ENCODE measurements around the gene CHP1. TPM values are rescaled to one million over a fixed set of nuclear protein-coding genes. Genes with fewer than 3 reads are reported as not detected.
"Not testable (repeated sequence)": the region's sequence is repeated elsewhere in the genome, so short reads cannot be mapped to it uniquely, and the experiment has no call there.

CHP1 gene
- total RNA-seq, 1 donor from 2014 or later: 294 TPM

DNA sequence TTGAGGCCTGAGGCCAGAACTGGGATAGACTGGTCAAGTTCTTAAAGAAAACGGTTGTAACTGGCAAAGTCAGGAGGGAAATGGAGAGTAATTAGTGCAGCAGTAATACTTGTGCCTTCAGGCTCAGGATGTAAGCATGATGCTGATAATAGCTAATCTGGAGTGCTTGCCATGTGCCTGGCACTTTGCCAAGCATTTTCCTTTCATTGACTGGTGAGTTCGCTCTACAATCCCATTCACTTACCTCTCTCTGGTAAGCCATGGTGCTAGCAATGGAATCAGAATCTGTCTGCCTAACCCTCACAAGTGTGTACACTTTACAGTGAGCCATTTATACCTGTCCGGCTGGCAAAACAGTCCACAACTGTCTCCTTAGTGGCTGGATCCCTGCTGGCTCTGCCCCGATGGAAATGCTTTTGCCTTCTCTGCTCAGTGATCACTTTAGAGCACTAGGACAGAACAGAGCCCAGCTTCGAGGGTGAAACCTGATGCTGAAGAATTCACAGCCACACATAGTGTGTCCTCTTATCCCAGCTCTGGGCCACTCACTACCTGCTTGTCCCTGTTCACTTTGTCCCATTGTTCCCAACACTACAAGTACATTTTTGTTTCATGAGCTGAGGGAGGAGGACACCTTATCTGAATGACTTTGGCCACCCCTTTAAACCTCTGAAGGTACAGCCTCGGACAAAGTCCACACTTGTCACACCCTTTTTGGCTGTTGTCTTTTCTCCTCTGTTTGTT lies 10.3 kb downstream of the CHP1 start:
- H3K4me3 ChIP-seq: no peak overlapping the region
- intact Hi-C loops (cut with DNase I): no loop called here
- no peak overlapping the region for H3K27ac ChIP-seq
- no peaks in the 10 kb centered on the region for H3K4me1 ChIP-seq
- no peaks in the 10 kb centered on the region for H3K9me3 ChIP-seq
- peaks cover 11 to 36% of the 10 kb centered on the region in 2 donors for H3K36me3 ChIP-seq
- no peaks in the 10 kb centered on the region for H3K27me3 ChIP-seq
- DNase-seq (ENCODE audit: low spot score in 2 of 2): no peak
- TF ChIP-seq, protein P1, sequence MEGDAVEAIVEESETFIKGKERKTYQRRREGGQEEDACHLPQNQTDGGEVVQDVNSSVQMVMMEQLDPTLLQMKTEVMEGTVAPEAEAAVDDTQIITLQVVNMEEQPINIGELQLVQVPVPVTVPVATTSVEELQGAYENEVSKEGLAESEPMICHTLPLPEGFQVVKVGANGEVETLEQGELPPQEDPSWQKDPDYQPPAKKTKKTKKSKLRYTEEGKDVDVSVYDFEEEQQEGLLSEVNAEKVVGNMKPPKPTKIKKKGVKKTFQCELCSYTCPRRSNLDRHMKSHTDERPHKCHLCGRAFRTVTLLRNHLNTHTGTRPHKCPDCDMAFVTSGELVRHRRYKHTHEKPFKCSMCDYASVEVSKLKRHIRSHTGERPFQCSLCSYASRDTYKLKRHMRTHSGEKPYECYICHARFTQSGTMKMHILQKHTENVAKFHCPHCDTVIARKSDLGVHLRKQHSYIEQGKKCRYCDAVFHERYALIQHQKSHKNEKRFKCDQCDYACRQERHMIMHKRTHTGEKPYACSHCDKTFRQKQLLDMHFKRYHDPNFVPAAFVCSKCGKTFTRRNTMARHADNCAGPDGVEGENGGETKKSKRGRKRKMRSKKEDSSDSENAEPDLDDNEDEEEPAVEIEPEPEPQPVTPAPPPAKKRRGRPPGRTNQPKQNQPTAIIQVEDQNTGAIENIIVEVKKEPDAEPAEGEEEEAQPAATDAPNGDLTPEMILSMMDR (IDR thresholded peaks at IDR 0.05): no peak

DNA sequence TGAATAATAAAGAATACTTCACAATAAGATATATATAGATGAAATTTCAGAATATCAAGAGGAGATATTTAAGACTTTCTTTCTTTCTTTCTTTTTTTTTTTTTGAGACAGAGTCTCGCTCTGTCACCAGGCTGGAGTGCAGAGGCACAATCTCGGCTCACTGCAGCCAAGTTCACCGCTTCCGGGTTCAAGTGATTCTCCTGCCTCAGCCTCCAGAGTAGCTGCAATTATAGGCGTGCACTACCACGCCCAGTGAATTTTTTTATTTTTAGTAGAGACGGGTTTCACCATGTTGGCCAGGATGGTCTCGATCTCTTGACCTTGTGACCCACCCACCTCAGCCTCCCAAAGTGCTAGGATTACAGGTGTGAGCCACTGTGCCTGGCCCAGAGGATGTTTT lies 19.7 kb downstream of the CHP1 start:
- H3K27me3 ChIP-seq; intact Hi-C loops (cut with DNase I); H3K27ac ChIP-seq; H3K9me3 ChIP-seq; DNase-seq (ENCODE audit: low spot score in 2 of 2); H3K4me3 ChIP-seq; H3K4me1 ChIP-seq: not testable (repeated sequence)
- H3K36me3 ChIP-seq: peaks cover 0 to 26% of the 10 kb centered on the region in 2 donors

DNA sequence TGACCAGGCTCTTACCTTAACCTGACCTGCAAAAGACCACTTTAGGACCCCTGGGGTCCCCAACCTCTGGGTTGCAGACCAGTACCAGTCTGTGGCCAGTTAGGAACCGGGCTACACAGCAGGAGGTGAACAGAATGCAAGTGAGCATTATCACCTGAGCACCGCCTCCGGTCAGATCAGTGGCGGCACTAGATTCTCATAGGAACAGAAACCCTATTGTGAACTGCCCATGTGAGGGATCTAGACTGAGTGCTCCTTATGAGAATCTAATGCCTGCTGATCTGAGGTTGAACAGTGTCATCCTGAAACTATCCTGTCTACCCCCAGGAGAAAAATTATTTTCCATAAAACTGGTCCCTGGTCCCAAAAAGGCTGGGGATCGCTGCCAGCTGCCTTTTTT lies 20.3 kb downstream of the CHP1 start:
- TF ChIP-seq, protein P1 (IDR thresholded peaks at IDR 0.05): no peak
- DNase-seq (ENCODE audit: low spot score in 2 of 2): no peak

DNA sequence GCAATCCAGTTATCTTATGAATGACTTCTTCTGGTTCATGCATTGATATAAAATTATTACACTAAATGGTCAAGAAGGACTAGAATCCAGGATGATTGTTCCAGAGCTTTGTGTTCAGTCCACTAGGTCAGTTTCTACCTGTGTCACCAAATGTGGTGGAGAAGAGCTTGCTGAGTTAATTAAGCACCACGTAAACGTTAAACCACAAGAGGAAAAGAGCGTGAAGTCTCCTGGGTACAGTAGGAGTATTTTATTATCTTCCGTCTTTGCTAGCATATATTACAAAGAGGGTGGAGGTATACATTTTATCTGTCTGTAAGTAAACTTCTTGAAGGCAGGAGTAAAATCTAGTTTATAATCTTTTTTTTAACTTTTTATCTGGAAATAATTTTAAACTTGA lies 23.5 kb downstream of the CHP1 start:
- intact Hi-C loops (cut with DNase I): no loop called here
- Histone ChIP-seq H3K27me3 (no peaks in the 10 kb centered on the region), H3K9me3 (no peaks in the 10 kb centered on the region), H3K36me3 (peaks cover 5 to 23% of the 10 kb centered on the region in 2 donors), H3K4me3 (no peak overlapping the region), H3K27ac (no peak overlapping the region), H3K4me1 (no peaks in the 10 kb centered on the region)
- no peak for DNase-seq (ENCODE audit: low spot score in 2 of 2)
- TF ChIP-seq, protein P1 (IDR thresholded peaks at IDR 0.05): no peak

More for the DNA sequence above, 20.3 kb downstream of the CHP1 start:
- peaks cover 0 to 20% of the 10 kb centered on the region in 2 donors for H3K36me3 ChIP-seq
- intact Hi-C loops (cut with DNase I): no loop called here
- H3K27me3 ChIP-seq: no peaks in the 10 kb centered on the region
- no peak overlapping the region for H3K27ac ChIP-seq
- no peak overlapping the region for H3K4me3 ChIP-seq
- no peaks in the 10 kb centered on the region for H3K9me3 ChIP-seq
- H3K4me1 ChIP-seq: no peaks in the 10 kb centered on the region

DNA sequence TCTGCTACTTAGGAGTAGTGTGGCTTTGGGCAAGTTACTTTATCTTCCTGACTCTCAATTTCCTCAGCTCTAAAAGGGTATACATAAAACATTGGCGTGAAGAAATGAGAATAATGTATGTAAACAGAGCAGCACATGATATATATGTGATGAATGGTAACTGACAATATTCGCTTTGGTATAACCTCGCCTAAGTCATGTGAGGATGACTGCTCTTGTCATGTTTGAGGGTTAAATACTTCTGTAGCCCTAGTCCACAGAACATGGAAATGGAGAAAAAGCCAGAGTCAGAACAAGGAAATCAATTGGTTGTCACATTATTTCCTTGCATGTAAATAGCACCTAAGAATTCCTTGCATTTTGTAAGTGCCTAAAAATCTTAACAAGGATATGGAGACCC lies 25.0 kb downstream of the CHP1 start:
- no peak for DNase-seq (ENCODE audit: low spot score in 2 of 2)
- Histone ChIP-seq H3K27me3 (no peaks in the 10 kb centered on the region), H3K27ac (no peak overlapping the region), H3K4me3 (no peak overlapping the region), H3K9me3 (no peaks in the 10 kb centered on the region), H3K36me3 (peaks cover 5 to 23% of the 10 kb centered on the region in 2 donors), H3K4me1 (no peaks in the 10 kb centered on the region)
- intact Hi-C loops (cut with DNase I): no loop called here
- TF ChIP-seq, protein P1 (IDR thresholded peaks at IDR 0.05): no peak

DNA sequence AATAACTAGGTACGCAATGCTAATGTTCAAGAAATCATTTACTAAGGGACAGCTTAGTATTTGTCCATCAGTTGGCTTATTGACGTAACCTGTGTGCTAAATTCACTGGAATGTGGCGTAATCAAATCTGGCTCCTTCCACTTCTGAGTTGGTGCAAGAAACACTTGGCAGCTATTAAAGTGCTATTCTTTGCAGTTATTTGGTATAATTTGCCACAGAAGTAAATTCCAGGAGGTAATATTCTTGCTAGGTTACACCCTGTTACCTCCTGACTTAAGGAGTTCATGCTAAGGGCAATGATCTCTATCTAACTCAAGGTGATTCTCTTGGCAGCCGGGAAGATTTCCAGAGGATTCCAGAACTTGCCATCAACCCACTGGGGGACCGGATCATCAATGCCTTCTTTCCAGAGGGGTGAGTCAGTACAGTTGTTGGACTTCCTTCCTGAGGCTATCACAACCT lies 25.5 kb downstream of the CHP1 start:
- Histone ChIP-seq H3K9me3 (no peaks in the 10 kb centered on the region), H3K4me3 (no peak overlapping the region), H3K27ac (no peak overlapping the region), H3K4me1 (no peaks in the 10 kb centered on the region), H3K36me3 (peaks cover 5 to 20% of the 10 kb centered on the region in 2 donors), H3K27me3 (no peaks in the 10 kb centered on the region)
- TF ChIP-seq, protein P1 (IDR thresholded peaks at IDR 0.05): no peak
- DNase-seq (ENCODE audit: low spot score in 2 of 2): no peak
- intact Hi-C loops (cut with DNase I): no loop called here

Measured in ascending aorta (tissue), 2 donors.